Caki2 (cell line): ENCODE measurements around the gene B4GALNT1. TPM values are rescaled to one million over a fixed set of nuclear protein-coding genes. Genes with fewer than 3 reads are reported as not detected.
A peak's percentile ranks its signal among the peaks of the same experiment; 100 is the strongest.
"Not testable (repeated sequence)": the region's sequence is repeated elsewhere in the genome, so short reads cannot be mapped to it uniquely, and the experiment has no call there.

Source experiments
- DNase-seq: peaks from one replicate; pipeline ENCODE4 v3.0.0-alpha.2; 2015; ENCODE audit warnings: low read depth
- in situ Hi-C: cut with HindIII; loops from 2 replicates; pipeline ENCODE4 v1.10.0; 2016; ENCODE audit warnings: low sequenced_read_pairs, low pct_unique_long_range_greater_than_20kb, mixed read lengths
- total RNA-seq: library from RNA; depleted of rRNA; stranded (reverse); fragments of >200 nt; shearing (Covaris generic); gene quantifications from 2 replicates; pipeline ENCODE4 v1.2.3, GENCODE V29; 2014; ENCODE audit warnings: low replicate concordance

B4GALNT1 gene
- total RNA-seq, 1 experiment from 2014 or later: 64.3 TPM

DNA sequence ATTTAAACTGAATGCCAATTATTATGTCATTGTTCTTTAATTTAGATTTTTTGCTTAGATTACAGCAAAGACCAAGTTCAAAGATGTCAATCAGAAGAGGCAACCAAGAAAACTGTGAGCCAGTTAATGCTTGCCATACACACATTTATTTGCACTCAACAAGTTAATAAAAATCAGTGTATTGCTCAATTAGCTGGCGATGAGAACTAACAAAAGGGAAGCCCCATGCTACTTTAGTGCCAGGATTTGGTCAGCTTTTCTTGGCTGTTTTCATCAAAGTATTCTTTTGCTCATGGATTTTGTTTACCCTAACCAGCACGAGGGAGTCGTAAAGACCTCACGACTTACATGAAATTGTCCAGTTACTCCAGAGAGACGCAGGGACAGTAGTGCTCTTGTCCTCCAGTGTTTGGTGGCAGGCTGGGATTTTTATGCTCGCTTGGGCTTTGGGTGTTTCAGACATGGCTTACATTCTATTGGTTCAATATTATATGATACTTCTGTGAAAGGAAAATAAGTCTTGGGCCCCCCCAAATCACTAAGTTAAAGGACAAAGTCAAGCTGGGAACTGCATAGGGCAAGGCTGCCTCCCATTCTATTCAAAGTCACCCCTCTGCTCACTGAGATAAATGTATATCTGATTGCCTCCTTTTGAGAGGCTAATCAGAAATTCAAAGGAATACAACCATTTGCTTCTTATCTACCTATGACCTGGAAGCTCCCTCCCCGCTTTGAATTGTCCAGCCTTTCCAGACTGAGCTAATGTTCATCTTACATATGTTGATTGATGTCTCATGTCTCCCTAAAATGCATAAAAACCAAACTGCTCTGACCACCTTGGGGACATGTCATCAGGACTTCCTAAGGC is 7.4 kb upstream of the B4GALNT1 start:
- DNase-seq: no peak
- in situ Hi-C loops: no loop called here

- in situ Hi-C loops: no loop called here
Observed at GRCh38 chr12:57638096-57638495, 5.1 kb upstream of the B4GALNT1 start.

DNA sequence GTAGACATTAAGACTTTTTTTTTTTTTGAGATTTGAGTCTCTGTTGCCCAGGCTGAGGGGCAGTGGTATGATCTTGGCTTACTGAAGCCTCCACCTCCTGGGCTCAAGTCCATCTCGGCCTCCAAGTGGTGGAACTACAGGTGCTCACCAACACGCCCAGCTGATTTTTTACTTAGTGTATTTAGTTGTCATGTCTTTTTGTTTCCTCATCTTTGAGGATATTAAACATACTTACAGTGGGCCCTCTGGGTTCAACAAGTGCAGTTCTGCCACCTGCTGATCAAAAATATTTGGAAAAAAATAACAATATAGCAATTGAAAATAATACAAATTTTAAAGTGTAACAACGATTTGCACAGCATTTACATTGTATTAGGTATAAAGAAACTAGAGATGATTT is 4.4 kb upstream of the B4GALNT1 start:
- in situ Hi-C loops: no loop called here
- DNase-seq: no peak

More at GRCh38 chr12:57638096-57638495, 5.1 kb upstream of the B4GALNT1 start:
- DNase-seq: no peak

DNA sequence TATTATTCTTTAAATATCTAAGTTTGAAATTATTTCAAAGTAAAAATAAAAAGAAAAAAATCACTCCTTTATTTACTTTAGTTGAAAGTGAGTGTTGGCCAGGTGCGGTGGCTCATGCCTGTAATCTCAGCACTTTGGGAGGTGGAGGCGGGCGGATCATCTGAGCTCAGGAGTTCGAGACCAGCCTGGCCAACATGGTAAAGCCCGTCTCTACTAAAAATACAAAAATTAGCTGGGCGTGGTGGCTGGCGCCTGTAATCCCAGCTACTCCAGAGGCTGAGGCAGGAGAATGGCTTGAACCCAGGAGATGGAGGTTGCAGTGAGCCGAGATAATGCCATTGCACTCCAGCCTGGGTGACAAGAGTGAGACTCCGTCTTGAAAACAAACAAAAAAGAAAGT is 3.7 kb upstream of the B4GALNT1 start:
- in situ Hi-C loops, DNase-seq: not testable (repeated sequence)

GRCh38 chr12:57632073-57632957 is 686 bp downstream of the B4GALNT1 start:
- DNase-seq: peak; percentile 56
- in situ Hi-C loops: no loop called here

- no peak for DNase-seq
- in situ Hi-C loops: no loop called here
Observed at GRCh38 chr12:57631566-57632072, 1.4 kb downstream of the B4GALNT1 start.

DNA sequence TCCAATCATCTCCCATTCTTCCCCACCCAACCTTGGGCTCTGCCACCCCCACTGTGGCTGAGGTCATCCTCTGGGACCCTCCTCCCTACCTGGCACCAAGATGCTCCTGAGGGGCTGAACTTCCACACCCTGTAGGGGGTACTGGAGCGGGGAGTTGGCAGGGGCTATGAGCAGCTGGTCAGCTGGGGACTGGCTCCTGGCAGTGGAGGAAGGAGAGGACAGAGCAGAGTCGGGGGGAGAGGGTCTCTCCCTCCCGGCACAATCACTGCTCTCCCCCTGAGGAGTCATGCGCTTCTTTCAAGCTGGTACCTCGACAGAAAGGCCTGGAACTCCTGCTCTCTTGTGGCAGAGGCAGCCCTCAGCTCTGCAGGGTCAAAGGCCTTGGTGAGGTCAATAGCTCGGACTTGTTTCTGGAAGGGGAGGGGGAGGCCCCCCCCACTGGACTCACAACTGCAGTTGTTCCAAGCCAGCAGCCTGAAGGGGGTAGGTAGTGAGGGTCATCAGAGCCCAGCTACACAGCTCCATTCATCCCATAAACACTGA is 2.0 kb downstream of the B4GALNT1 start:
- in situ Hi-C loops: no loop called here
- DNase-seq: no peak

GRCh38 chr12:57629897-57630471 is 3.0 kb downstream of the B4GALNT1 start:
- in situ Hi-C loops: no loop called here
- no peak for DNase-seq

- in situ Hi-C loops: no loop called here
- DNase-seq: no peak
Observed at GRCh38 chr12:57628280-57629191, 4.5 kb downstream of the B4GALNT1 start.

DNA sequence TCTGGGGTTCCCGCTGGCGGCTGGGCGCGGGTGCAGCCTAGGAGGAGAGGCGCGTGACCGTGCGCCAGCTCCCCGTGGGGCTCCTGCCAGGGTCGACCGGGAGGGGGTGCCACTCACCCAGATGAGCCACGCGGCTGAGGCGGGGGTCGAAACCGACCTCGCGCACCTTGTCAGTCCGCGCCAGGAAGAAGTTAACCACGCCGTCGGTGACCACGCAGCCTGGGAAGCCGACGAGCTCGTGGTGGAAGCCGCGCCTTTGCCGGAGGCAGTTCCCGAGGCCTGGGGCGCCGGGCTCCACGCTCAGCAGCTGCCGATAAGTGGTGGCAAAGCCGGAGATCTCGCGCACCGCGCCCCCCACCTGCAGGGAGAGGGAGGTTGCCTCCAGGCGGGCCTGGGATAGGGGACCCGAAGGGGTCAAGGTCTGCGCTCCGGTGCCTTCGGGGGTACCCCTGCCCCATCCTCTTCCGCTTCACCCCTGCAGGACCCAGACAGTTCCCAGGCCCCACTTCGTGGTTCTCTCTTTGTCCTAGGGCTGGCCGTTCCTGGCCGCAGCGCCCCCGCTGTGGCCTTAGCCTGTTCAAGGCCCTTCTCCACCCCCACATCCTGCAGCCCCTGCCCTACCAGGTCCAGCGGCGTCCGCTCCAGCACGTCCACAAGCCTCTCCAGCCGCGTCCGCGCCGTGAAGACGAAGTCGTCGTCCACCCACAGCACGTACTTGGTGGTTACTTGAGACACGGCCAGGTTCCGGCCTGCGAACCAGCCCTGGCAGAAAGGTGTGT is 5.3 kb downstream of the B4GALNT1 start:
- DNase-seq: no peak
- in situ Hi-C loops: no loop called here

- in situ Hi-C loops: no loop called here
- no peak for DNase-seq
Observed at GRCh38 chr12:57626921-57627445, 6.0 kb downstream of the B4GALNT1 start.

DNA sequence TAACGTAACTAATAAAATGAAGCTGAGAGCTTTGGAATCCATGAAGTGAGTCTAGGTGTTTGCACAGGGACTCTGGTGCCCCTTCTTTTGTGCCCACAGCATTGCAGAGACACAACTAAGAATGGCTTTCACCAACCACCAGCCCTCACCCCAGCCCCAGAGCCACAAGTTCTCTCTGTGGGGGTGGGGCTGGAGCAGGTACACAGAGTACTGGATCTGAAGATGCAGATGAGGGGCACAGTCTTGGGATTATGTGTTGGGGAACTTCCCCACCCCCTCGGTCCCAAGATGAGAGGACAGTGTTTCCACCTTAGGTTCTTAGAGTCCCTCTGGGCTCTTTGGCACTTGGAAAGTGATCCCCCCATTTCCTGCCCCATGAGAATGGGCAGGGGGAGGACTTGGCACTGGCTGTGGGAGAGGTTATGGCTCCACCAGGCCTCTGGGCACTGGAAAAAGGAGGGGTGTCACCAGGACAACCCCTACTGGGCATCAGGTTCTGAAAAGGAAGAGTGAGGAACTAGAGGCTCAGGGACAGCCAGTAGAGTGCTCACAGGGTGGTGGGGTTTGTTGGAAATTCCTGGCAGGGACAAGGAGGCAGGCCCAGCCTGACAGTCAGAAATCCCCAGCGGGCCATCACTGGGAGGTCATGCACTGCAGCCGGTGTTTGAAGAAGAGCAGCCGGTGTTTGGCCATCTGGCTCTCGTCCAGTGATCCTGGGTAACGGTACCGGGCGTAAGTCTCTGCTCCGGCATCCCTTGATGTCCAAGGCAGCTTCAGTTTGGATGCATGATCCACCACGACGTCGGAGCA is 6.7 kb downstream of the B4GALNT1 start:
- in situ Hi-C loops: no loop called here

GRCh38 chr12:57625261-57626032 is 7.6 kb downstream of the B4GALNT1 start:
- DNase-seq: no peak
- in situ Hi-C loops: no loop called here

More for the DNA sequence above, 6.7 kb downstream of the B4GALNT1 start:
- no peak for DNase-seq

DNA sequence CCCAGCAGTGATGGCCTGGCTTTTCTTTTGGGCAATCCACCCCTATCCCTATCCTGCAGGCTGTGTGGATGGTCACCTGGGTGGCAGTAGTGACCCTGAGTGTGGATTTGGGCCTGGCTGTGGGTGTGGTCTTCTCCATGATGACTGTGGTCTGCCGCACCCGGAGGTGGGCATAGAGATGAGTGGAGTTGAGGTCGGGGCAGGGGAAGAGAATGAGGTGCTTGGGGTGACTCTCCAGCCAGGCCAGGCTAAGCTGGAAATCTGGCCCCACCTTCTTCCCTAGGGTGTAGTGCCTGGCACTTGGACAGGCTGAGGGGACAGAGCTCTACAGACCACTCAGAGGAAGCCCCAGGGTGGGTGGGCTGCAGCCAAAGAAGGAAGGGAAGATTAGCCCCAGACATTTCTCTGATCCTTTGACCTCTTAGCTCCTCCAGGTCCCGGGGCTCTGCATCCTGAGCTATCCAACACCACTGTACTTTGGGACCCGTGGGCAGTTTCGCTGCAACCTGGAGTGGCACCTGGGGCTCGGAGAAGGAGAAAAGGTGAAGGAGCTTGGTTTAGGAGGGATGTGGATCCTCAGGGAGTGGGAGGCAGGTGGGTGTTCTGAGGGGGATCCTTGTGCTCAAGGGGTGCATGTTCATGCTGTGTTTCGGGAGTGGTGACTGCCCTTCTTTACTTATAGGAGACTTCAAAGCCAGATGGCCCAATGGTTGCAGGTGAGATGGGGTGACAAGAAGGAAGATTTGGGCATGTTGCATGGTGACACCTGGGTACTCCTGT is 8.4 kb downstream of the B4GALNT1 start:
- no peak for DNase-seq
- in situ Hi-C loops: no loop called here
